CD1c-positive myeloid dendritic cell (primary cell): Measurements from ENCODE around the gene CHST6.
"Not testable (repeated sequence)": the region's sequence is repeated elsewhere in the genome, so short reads cannot be mapped to it uniquely, and the experiment has no call there.

ENCODE experiments used
- DNase-seq: peaks from one replicate; pipeline ENCODE4 v3.0.0-alpha.2; 2016; ENCODE audit errors: extremely low spot score

Gene CHST6

DNA sequence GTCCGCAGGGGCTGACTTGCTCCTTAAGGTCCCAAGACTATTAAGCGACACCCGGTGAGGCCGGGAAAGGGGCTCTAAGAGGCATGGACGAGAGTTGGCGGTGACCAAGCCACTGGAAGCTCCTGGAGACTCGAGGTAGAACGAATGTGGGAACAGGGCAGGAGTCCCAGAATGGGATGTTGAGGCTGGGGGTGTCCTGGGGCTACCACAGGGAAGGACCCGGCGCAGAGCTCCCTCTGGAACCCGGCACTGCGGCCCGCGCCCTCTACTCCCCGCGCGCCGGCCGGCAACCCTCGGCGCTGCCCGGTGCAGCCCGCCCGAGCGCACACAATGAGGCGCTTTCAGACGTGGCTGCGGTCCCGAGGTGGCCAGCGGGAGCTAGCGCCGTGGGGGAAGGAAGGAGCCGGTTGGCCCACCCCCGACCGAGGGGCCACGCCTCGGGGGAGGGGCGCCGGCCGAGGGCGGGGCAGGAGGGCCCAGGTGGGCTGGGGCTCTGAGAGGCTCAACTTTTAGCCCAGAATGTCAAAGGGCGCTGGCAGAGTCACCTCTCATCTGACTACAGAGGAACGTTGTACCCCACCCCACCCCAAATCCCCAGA is at the start of gene CHST6:
CHST6 (minus strand) TSS at position 366 of the 599 bp plus-strand sequence. CDS start 15,613 bp downstream, outside the sequence.
- peak; percentile 7 for DNase-seq

DNA sequence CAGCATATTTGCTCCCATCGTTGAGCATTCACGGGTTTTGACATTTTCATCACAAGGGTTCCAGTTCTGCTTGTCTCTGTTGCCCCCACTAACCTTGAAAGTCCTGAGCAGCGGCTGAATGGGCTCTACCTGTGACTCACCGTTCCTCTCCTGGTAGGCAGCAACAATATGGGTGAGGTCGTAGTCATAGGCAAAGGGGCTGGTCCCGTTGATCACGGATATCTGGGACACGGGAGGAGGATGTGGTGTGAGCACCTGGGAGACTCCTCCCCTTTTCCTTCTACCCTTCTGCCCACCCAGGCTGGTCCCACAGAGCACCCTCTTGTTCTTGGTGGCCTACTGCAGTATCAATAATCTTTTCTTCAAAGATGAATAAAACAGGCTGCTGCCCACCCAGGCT is 47.2 kb upstream of the CHST6 start:
- DNase-seq = not testable (repeated sequence)

GRCh38 chr16:75541236-75541635 is 46.0 kb upstream of the CHST6 start:
- DNase-seq = no peak

- DNase-seq = not testable (repeated sequence)
Observed at GRCh38 chr16:75538882-75539565, 43.8 kb upstream of the CHST6 start.

DNA sequence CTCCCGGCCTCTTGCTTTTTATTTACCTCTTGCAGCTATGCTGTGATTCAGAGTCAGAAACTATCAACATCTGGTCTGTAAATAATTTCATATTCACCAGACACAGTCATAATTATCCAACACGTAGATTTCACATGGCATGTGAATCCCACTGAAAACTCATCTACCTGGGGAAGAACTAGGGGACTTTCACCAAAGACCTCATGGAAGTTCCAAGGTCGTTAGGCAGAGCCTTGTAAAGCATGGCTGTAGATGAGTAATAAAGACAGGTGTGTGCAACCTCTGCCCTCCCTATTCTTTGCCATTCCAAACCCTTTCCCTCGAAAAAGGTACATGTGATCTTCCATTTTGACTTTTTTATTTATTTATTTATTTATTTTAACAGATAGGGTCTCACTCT is 42.5 kb upstream of the CHST6 start:
- no peak for DNase-seq

GRCh38 chr16:75535901-75536300 is 40.7 kb upstream of the CHST6 start, which contains the start of gene CHST5:
TSS of gene CHST5 (minus strand) at chr16:75536108. CDS start at chr16:75530384, 5,724 bp downstream.
- no peak for DNase-seq

DNA sequence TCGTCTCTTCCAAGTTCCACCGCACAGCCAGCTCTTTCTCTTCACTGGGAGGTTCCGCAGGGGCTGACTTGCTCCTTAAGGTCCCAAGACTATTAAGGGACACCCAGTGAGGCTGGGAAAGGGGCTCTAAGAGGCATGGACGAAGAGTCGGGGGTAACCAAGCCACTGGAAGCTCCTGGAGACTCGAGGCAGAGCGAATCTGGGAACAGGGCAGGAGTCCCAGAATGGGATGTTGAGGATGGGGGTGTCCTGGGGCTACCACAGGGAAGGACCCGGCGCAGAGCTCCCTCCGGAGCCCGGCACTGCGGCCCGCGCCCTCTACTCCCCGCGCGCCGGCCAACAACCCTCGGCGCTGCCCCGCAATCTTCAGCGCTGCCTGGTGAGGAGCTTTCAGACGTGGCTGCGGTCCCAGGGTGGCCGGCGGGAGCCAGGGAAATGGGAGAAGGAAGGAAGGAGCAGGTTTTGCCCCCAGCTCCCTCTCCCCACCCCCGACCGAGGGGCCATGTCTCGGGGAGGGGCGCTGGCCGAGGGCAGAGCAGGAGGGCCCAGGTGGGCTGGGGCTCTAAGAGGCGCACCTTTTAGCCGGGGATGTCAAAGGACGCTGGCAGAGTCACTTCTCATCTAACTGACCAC is 40.1 kb upstream of the CHST6 start:
- no peak for DNase-seq

GRCh38 chr16:75534560-75535205 is 39.4 kb upstream of the CHST6 start:
- no peak for DNase-seq

DNA sequence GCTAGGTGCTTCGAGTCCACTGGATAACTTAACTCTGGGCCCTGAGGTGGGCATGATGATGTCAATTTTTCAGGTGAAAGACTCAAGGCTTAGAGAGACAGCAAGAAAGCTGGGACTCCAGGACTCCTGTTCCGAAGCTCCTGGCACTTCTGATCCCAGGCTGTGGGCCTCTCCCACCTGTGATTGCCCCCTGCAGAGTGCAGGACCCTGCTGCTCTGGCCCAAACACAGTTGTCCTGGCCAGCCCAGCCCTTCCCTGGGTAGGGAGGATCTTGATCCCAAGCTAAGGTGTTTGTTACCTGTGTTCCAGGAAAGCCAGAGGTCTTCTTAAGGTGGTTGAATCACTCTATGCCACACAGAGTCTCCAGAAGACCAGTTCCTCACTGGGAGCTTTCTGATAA is 37.5 kb upstream of the CHST6 start:
- DNase-seq = no peak

GRCh38 chr16:75532142-75532765 is 37.0 kb upstream of the CHST6 start:
- DNase-seq = no peak

GRCh38 chr16:75529959-75530358 is 34.7 kb upstream of the CHST6 start:
- no peak for DNase-seq

GRCh38 chr16:75529056-75529905 is 34.0 kb upstream of the CHST6 start:
- no peak for DNase-seq

GRCh38 chr16:75527825-75528299 is 32.6 kb upstream of the CHST6 start:
- DNase-seq = no peak

- no peak for DNase-seq
Observed at GRCh38 chr16:75526032-75526790, 31.0 kb upstream of the CHST6 start.

- no peak for DNase-seq
Observed at GRCh38 chr16:75519175-75519574, 23.9 kb upstream of the CHST6 start.

DNA sequence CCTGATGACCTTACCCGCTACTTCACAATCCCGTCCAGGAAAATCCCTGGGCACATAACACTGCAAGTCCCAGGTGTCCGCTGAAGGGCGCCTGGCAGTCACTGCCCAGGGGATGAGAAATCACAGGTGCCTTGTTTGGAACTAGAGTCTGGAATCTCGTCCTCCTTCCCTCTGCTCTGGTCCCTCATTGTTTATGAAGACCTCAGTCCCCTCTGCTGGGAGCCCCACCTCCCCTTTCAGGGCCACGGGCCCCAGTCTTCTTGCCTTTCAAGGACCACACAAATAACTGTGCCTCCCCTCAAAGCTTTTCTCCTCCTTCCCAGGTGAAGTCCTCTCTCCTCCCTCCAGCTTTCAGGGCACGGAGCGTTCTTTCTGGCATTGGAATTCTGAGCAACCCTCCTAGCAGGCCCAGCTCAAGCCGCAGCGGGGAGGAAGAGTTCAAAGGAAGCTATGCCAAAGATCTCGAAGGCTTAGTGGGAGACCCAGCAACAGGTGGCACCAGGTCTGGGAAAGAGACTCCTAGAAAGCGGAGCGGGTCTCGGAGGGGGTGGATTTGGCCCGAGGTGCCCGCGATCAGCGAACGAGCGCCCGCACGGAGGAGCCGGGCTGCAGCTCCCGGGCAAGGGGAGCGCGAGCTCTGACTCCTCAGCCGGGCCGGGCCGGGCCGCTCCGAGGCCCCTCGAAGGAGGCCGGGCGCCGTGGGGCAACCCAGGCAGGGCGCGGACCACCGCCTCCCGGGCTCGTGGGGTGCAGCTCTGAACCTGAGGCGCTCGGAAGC is 21.1 kb upstream of the CHST6 start:
- DNase-seq = peak; percentile 6

GRCh38 chr16:75514296-75514695 is 19.1 kb upstream of the CHST6 start:
- no peak for DNase-seq

DNA sequence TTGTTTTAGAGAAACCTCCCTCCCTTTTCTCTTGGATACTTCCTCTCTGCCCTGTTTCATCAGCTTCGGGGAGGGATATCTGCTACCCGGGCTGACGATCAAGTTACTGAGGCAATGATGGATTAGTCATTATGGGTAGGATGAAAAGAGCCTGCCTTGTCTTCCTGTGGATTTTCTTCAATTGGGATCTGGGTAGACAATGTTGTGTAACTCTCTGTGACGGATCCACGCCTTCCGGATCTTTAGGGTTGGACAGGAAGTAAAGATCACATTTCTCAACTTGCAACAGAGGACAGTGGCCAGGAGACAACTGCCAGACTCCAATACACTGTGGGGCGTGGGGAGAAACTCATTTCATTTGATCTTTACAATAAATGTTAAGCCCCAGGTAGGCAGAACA is 11.3 kb upstream of the CHST6 start:
- DNase-seq = peak; percentile 89

DNA sequence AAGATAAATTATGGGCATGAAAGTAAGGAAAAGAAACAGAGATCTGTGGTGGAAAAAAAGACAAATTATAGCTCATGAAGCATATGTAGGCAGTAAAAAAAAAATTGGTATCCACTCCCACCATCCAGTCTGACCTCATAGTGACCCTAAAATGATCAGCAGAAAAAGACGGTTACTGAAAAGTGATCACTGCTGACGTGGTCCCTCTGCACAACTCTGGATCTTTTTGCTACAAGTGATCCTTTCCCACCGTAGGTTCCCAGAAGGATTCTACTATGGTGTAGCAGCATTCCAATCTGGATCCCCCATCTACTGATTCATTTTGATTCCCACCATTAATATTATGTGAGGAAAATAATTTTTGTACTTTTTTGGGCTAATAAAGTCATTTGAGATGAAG is 10.9 kb upstream of the CHST6 start:
- DNase-seq = no peak
